Measurements from ENCODE around the gene CDK11B. TPM values are rescaled to one million over a fixed set of nuclear protein-coding genes. Genes with fewer than 3 reads are reported as not detected.
A peak's percentile ranks its signal among the peaks of the same experiment; 100 is the strongest.

Gene CDK11B
- total RNA-seq, 1 donor from 2014 or later, result 26.6 TPM

DNA sequence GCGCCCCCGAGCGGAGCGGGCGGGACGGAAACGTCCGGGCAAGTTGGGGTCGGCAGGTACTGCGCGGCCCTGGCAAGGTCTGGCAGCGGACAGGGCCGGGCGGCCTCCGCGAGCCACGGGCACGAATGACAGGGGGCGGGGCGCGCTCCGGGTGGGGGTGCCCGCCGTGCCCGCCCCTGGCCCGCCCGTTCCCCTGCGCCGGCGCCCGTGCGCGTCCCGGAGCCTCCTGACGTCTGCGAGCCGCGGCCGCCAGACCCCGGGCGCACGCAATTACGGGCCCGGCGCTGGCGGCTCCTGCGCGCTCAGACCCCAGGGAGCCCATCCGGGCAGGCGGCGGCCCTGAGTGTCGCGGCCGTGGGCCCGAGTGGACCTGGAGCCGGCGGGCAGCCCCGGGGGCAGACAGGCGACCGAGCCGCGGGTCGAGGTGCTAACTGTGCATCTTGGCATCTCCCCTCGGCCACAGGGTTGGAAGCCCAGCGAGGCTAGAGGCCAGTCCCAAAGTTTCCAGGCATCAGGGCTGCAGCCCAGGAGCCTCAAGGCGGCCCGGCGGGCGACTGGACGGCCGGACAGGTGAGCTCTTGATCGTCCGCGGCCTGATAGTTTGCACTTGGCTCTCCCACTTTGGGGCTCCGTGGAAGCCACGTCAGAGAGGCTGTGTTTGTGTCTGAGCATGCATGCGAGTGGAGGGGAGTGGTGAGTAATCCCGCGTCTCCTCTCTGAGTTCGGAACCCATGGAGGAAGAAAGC is 42.6 kb downstream of the CDK11B start:
- Mint-ChIP-seq H3K27me3 (ENCODE audit: low read depth) (no peaks in the 10 kb centered on the region), H3K4me1 (peaks cover 26% of the 10 kb centered on the region), H3K9me3 (no peaks in the 10 kb centered on the region), H3K36me3 (peaks cover 8% of the 10 kb centered on the region), H3K4me3 (peak overlapping the region; percentile 80), H3K27ac (peak overlapping the region; percentile 85)
- TF ChIP-seq, protein P1, sequence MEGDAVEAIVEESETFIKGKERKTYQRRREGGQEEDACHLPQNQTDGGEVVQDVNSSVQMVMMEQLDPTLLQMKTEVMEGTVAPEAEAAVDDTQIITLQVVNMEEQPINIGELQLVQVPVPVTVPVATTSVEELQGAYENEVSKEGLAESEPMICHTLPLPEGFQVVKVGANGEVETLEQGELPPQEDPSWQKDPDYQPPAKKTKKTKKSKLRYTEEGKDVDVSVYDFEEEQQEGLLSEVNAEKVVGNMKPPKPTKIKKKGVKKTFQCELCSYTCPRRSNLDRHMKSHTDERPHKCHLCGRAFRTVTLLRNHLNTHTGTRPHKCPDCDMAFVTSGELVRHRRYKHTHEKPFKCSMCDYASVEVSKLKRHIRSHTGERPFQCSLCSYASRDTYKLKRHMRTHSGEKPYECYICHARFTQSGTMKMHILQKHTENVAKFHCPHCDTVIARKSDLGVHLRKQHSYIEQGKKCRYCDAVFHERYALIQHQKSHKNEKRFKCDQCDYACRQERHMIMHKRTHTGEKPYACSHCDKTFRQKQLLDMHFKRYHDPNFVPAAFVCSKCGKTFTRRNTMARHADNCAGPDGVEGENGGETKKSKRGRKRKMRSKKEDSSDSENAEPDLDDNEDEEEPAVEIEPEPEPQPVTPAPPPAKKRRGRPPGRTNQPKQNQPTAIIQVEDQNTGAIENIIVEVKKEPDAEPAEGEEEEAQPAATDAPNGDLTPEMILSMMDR (IDR thresholded peaks at IDR 0.05; ENCODE audit: unreplicated experiment), result no peak
- no peak for DNase-seq (ENCODE audit: low spot score in 2 of 2, unreplicated experiment in 2 of 2)

DNA sequence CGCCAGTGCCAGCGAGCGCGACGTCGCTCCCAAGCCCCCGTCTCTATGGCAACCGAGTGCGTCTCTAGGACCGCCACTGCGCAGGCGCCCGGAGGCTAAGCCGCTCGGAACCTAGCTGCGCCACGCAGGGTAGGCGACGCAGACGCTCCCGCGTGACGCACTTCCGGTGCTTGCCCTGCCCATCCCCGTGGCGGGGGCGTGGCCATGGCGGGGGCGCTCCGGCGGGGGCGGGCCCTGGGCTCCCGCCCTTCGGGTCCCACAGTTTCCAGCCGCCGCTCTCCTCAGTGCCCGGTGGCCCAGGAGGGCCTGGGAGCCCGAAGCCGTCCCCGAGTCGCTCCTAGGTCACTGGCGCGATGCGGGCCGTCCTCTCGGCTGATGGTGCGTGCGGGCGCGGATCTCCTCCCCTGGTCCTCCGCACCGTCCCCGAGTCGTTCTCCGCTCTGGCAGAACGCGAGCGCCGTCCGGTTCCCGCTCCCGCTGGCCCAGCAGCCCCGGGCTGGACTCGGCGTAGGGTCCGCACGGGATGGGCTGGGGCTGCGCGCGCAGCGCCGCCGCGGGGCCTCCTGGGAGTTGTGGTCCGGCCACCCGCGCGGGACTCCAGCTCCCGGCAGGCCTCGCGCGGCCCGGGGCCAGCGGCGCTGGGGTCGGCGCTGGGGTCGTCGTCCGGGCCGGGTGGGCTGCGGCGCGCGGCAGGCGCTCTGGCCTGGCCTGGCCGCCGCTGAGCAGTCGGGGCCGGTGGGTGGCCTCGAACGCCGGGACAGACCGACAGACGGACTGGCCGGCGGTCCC is 43.4 kb downstream of the CDK11B start, which contains the start of gene MIB2:
Gene MIB2 (plus strand): TSS at position 245 of the 789 bp plus-strand sequence. CDS start 7,953 bp downstream, outside the sequence.
- TF ChIP-seq, protein P1 (IDR thresholded peaks at IDR 0.05; ENCODE audit: unreplicated experiment), result no peak
- peaks cover 8% of the 10 kb centered on the region for H3K36me3 Mint-ChIP-seq

DNA sequence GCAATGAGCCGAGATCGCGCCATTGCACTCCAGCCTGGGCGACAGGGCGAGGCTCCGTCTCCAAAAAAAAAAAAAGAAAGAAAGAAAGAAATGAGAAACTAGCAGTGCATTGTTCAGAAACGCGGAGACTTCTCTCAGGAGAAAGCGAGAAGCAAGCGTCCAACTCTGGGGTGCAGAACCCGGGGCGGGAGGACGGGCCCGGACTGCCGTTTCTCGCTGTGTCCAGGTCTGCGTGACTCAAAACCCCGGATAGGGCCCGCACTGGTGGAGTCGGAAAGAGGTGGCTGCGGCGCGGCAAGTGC is 43.9 kb downstream of the CDK11B start:
- Mint-ChIP-seq H3K27me3 (ENCODE audit: low read depth) (no peaks in the 10 kb centered on the region), H3K27ac (peak overlapping the region; percentile 99), H3K4me3 (peak overlapping the region; percentile 97), H3K36me3 (peaks cover 8% of the 10 kb centered on the region), H3K4me1 (peaks cover 30% of the 10 kb centered on the region), H3K9me3 (no peaks in the 10 kb centered on the region)
- no peak for DNase-seq (ENCODE audit: low spot score in 2 of 2, unreplicated experiment in 2 of 2)
- TF ChIP-seq, protein P1 (IDR thresholded peaks at IDR 0.05; ENCODE audit: unreplicated experiment), result no peak

More for the DNA sequence above, 43.4 kb downstream of the CDK11B start, which contains the start of gene MIB2:
- Mint-ChIP-seq H3K27me3 (ENCODE audit: low read depth) (no peaks in the 10 kb centered on the region), H3K9me3 (no peaks in the 10 kb centered on the region), H3K27ac (peak within 1 kb of the TSS; percentile 99), H3K4me1 (peaks cover 30% of the 10 kb centered on the region), H3K4me3 (peak within 1 kb of the TSS; percentile 97)
- peak; percentile 97 to 98 for DNase-seq (ENCODE audit: low spot score in 2 of 2, unreplicated experiment in 2 of 2)

DNA sequence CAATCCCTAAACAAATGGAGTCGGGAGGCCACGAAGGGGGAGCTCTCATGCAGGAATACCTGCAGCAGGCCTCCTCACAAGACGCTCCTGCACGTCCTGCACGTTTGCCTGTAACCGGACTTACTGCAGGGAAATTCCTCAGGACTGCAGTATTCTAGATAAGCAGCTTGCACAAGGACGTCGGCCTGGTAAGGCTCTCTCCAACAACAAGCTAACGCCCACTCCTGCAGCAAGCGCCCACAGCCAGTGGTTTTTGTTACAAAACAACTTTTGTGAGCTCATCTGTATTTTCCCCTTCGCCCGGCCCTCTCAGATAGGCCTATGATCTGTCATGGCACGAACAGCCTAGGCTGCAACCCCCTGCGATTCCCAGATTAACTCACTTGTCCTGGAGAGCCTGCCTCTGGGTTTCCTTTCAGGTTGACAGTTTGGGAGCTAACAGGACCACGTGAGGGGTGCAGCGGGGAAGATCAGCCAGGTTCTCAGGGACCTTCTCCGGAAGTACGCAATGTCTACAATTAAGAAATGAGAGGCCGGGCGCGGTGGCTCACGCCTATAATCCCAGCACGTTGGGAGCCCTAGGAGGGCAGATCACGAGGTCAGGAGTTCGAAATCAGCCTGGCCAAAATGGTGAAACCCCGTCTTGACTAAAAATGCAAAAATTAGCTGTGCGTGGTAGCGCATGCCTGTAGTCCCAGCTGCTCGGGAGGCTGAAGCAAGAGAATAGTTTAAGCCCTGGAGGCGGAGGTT is 44.4 kb downstream of the CDK11B start:
- Mint-ChIP-seq H3K4me1 (peaks cover 30% of the 10 kb centered on the region), H3K27ac (peak overlapping the region; percentile 99), H3K9me3 (no peaks in the 10 kb centered on the region), H3K27me3 (ENCODE audit: low read depth) (no peaks in the 10 kb centered on the region), H3K36me3 (peaks cover 8% of the 10 kb centered on the region), H3K4me3 (peak overlapping the region; percentile 97)
- no peak for DNase-seq (ENCODE audit: low spot score in 2 of 2, unreplicated experiment in 2 of 2)
- TF ChIP-seq, protein P1 (IDR thresholded peaks at IDR 0.05; ENCODE audit: unreplicated experiment), result no peak

DNA sequence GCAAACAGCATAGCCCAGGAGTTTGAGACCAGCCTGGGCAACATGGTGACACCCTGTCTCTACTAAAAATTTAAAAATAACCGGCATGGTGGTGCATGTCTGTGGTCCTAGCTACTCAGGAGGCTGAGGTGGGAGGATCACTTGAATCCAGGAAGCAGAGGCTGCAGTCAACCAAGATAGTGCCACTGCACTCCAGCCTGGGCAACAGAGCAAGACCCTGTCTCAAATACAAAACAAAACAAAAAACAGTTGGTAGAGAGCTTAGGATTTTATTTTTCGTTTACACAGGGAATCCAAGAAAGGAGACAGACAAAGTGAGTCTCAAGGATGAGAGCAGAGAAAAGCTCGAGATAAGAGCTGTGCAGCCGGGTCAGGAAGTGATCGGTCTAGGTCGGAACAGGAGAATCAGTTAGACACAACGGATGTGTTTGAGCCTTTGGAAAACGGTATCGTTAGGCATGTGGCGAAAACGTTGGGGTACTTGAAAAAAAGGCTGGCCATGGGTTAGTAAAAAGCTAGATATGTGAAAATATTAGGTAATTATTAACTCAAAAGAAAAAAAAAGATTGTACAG is 45.2 kb downstream of the CDK11B start:
- TF ChIP-seq, protein P1 (IDR thresholded peaks at IDR 0.05; ENCODE audit: unreplicated experiment), result no peak
- no peak for DNase-seq (ENCODE audit: low spot score in 2 of 2, unreplicated experiment in 2 of 2)
- H3K4me1 Mint-ChIP-seq, result peaks cover 30% of the 10 kb centered on the region
- H3K9me3 Mint-ChIP-seq, result no peaks in the 10 kb centered on the region
- no peaks in the 10 kb centered on the region for H3K27me3 Mint-ChIP-seq (ENCODE audit: low read depth)
- H3K27ac Mint-ChIP-seq, result peak overlapping the region; percentile 99
- H3K36me3 Mint-ChIP-seq, result peaks cover 7% of the 10 kb centered on the region
- H3K4me3 Mint-ChIP-seq, result peak overlapping the region; percentile 97
